GM18870 (cell line): ENCODE data around the gene TOPORS.
"Not testable (repeated sequence)": the region's sequence is repeated elsewhere in the genome, so short reads cannot be mapped to it uniquely, and the experiment has no call there.

Experiments used
- ATAC-seq: cut with Tn5 transposase; IDR thresholded peaks from one replicate; pipeline ENCODE4 v1.9.1; 2021; ENCODE audit warnings: moderate library complexity; ENCODE audit not compliant: unreplicated experiment

Gene TOPORS

GRCh38 chr9:32566770-32567169, 14.4 kb upstream of the TOPORS start:
- no peak for ATAC-seq

DNA sequence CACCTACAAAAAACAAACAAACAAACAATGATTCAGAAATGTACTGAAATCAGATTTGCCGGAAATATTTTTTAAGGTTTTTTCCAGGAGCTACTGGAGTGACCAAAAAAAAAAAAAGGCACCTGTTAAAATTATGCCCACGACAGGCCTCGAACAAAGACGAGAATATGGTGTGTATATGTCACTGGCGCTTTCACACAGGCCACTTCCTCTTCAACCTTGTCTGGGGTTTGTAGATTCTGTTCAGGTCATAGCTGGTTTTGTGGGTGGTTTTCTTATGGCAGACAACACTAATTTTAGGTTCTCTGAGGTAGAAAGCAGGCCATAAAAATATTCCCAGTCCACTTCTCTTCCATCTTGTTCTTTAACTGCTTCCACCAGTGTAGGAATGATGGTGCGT, 13.6 kb upstream of the TOPORS start:
- no peak for ATAC-seq

DNA sequence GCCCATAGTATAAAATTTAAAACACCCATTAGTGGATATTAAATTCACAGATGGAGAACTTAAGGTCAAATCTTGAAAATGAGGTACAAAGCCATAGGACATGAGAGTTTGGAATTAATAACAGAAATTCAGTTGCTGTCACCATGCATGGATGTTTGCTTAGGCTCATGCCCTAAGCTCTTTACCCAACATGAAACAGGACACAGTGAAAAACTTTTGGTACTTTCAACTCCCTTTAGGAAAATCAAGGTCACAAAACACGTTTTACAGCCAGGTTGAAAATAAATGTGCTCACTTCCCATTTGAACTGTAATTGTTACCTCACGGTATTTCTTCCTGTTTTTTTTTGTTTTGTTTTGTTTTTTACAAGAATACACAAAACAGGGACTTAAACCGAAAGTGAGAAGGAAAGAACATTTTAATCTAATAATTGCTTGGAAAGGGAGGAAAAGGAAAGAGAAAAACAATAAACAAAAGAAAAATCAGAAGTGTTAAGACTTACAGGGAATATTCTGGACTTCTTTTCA, 6.1 kb upstream of the TOPORS start:
- ATAC-seq, result no peak

- ATAC-seq, result no peak
Observed at GRCh38 chr9:32554591-32554990, 2.2 kb upstream of the TOPORS start.

DNA sequence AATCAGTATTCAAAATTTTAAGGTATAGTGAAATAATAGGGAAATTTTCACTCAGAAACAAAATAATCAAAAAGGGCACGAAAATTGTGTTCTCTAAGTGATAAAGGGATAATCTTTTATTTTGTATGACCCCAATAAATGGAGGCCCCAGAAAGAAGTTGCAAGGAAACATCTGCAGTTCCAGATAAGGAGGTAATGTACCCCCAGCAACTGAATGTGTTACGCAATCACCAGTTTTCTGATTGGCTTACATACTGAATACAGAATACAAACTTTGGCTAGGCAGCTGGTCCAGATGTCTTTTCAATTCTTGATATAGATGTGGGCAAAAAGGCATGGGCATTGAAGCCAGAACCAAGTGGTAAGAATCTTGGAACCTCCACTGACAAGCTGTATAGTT, 1.7 kb upstream of the TOPORS start:
- ATAC-seq, result no peak

GRCh38 chr9:32551276-32552051, 922 bp downstream of the TOPORS start:
- ATAC-seq, result peak; percentile 2

DNA sequence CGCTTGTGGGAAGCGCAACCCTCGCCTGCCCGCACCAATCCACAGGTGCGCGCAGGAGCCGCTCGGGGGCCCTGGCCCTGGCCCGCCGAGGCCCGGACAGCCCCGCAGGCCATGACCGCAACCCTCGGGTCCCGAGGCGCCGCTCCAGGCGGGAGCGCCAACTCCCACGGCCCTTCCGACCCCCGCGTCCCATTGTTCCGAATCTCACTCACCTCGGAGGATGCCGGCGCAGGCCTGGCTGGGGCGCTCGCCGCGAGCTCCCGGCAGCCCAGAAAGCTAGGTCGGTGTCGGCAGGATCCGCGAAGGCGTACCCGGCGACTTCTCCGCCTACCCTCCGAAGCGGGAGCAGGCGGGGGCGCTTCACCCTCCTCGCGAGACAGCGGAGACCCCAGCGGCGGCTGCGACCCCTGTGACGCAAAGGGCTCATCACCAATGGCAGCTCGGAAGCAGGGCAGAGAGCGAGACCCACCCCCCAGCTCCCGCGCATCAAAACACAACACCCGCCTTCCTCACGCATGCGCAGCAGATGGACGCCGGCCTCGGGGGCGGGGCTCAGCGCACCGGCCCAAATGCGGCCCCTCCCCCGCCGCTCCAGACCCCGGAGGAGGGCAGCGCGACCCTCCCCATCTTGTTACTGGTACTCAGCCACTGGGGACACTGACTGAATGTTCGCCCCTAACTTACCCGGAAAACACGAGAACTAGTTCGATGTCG, 1.7 kb downstream of the TOPORS start:
- ATAC-seq, result peak; percentile 53

DNA sequence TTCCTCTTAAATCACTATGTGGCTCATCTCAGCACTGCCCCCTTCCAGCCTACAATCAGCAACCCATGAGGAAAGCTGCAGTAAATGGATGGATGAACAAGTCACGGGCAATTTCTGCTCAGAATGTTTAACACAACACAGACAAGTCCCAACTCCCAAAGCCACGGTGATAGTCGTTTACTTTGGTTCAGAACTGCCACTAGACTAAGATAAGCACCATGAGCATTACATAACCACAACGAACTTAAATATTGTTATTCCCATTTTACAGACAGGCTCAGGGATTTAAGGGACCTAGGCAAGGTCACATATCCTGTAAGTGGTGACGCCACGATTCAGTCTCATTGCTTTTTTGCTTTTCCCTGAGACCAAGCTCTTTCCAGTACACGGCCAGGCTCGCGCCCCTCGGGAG, 2.2 kb downstream of the TOPORS start:
- ATAC-seq, result no peak

GRCh38 chr9:32548213-32548612, 4.2 kb downstream of the TOPORS start:
- ATAC-seq, result not testable (repeated sequence)

- ATAC-seq, result no peak
Observed at GRCh38 chr9:32545884-32546283, 6.5 kb downstream of the TOPORS start.

- ATAC-seq, result no peak
Observed at GRCh38 chr9:32543047-32543446, 9.3 kb downstream of the TOPORS start.

DNA sequence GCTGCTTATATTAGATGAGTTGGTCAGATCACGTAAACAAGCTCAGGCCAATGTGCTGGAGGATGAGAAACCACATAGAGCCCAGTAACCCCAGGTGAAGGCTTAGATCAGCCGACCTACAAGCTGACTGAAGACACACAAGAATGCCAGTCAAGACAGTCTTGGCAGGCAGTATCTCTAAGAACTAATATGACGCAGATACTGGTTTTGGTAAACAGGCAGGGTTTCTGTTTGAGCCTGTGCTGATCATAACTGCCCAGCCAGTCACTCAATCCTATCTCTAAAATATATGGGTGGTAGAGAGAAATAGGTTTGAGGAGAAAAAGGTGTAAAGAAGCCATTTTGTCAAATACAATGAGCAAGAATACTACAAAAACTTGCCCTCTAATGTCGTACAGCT, 18.6 kb downstream of the TOPORS start:
- no peak for ATAC-seq

- no peak for ATAC-seq
Observed at GRCh38 chr9:32533336-32533735, 19.1 kb downstream of the TOPORS start.

GRCh38 chr9:32526707-32527048, 25.7 kb downstream of the TOPORS start:
- no peak for ATAC-seq

DNA sequence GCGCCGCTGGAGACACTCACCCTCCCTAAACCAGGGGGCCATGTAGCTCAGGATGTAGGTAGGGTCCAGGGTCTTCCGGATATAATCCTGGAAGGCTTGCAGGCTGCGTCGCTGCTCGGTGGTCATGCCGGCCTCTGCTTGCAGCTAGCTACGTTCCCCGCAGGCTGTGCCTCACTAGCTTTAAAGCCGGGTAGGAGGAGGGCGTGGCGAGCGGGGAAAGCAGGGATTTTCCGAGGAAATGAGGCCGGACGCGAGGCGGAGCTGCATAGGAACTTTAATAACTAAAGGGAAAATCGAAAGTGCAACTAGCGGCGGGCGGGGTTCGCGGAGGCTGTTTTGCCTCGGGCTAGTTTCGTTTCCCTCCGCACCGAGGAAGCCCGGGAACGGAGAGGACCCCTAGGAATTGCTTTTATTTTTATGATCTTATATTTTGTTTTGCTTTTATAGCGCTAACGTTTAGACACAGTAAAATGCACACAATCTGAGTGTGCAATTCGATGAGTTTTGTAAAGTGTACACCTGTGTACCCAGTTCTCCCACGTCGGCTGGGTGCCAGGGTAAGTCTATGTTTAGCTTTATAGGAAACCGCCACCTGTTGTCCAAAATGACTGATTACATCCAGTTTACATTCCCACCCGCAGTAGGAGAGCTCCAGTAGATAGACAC, 26.2 kb downstream of the TOPORS start, which contains the start of gene RIGI:
RIGI (minus strand) TSS at position 156 of the 666 bp plus-strand sequence; CDS start at position 126, 30 bp downstream.
- peak; percentile 81 for ATAC-seq

DNA sequence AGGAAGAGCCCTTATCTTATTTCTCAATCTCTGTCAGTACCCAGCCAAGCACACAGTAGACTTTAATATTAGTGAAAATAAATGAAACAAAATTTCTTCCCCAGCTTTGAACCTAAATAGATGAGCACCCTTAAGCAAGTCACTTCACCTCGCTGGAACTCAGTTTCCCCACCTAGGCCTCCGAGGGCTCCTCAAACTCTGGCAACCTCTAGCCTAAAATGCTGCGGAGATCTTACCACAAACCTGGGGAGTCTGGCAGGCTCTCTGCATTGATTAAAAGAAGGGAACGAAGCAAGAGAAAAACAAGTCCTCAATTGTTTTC, 26.7 kb downstream of the TOPORS start:
- no peak for ATAC-seq

DNA sequence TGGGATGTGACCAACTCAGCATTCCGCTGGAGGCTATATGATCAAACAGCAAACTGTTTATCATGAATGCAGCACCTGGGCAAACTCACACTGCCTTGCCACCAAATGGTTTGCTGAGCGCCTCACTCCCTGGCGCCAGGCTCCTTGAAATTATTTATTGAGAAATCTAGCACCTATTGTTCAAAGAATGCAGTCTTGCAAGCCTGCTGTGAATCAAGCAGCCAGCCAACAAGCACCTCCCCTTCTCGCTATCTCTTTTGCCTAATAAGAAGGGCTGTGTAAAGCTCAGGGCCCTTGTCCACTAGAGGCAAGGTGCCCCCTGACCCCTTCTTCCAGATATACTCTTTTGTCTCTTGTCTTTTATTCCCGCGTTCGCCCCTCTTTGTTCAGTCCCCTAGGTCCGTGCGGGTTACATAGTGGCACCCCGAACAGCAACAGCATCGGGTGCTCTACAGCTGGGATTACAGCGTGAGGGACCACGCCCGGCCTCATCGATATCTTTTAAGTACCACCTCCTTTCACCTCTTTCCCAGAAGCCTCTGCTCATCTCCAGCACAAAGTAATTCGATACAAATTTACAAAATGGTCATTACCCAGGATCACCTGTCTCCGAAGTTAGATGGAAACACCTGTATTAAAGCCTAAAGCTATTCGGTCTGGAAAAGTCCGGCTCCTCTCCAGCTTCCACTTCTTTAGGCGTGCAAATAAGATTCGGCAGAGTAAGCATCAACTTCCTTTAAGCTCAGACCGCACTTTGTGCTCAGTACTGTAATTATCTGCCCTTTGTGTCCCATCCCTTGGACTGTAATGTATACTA, 27.3 kb downstream of the TOPORS start:
- ATAC-seq, result no peak

DNA sequence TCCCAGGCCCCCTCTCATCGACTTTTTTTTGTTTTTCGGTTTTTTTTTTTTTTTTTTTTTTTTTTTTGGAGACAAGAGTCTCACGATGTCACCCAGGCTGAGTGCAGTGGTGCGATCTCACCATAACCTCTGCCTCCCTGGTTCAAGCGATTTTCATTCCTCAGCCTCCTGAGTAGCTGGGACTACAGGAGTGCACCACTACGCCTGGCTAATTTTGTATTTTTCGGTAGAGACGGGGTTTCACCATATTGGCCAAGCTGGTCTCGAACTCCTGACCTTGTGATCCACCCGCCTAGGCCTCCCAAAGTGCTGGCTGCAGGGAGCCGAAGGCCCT, 27.9 kb downstream of the TOPORS start:
- not testable (repeated sequence) for ATAC-seq

GRCh38 chr9:32523910-32524309, 28.5 kb downstream of the TOPORS start:
- ATAC-seq, result no peak

DNA sequence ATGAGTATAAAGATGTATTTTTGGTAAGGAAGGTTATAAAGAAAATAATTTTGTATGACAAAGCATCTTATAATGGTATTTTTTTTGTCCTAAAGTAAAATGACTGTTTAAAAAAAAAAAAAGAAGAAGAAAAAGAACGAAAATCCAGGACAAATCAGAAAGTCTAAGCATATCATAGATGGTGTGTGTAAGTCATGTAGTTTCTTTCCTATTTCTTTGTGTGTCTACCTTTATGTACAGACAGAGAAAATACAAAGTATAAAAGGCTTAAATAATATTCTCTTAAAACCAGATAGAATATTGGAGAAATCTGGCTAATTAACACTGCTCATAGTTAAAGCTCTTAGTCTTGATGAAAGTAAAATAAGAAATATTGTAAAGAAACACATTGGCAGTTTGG, 34.1 kb downstream of the TOPORS start:
- ATAC-seq, result no peak

- no peak for ATAC-seq
Observed at GRCh38 chr9:32516241-32516640, 36.1 kb downstream of the TOPORS start.
